ENCODE data around the gene IL17RA.

DNA sequence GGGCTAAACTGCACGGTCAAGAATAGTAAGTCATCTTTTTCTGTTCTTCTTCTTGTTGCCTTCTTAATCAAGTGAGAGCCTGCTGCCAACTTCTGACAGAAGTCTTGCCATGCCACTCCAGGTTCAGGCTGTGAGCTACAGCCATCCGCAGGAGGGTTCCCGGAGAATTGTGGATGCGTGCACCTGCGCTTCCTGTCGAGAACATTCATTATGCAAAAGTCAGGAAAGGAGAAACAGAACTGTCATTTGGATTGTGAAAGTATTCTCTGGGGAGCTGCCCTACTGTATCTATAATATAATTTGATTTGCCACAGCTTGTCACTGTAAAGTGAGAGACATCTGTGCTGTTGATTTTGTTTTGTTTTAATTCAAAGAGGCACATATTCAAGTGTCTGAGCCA, 12.3 kb downstream of the IL17RA start:
- TF ChIP-seq, protein P1, sequence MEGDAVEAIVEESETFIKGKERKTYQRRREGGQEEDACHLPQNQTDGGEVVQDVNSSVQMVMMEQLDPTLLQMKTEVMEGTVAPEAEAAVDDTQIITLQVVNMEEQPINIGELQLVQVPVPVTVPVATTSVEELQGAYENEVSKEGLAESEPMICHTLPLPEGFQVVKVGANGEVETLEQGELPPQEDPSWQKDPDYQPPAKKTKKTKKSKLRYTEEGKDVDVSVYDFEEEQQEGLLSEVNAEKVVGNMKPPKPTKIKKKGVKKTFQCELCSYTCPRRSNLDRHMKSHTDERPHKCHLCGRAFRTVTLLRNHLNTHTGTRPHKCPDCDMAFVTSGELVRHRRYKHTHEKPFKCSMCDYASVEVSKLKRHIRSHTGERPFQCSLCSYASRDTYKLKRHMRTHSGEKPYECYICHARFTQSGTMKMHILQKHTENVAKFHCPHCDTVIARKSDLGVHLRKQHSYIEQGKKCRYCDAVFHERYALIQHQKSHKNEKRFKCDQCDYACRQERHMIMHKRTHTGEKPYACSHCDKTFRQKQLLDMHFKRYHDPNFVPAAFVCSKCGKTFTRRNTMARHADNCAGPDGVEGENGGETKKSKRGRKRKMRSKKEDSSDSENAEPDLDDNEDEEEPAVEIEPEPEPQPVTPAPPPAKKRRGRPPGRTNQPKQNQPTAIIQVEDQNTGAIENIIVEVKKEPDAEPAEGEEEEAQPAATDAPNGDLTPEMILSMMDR (IDR thresholded peaks at IDR 0.05; ENCODE audit: poor library complexity, severe bottlenecking) = no peak
- TF ChIP-seq POLR2AphosphoS5 (IDR thresholded peaks at IDR 0.05) = peak; percentile 56
- no peak for TF ChIP-seq EZH2 (IDR thresholded peaks at IDR 0.05; ENCODE audit: borderline replicate concordance, insufficient read depth, low read length, poor library complexity, severe bottlenecking)
- no peak for TF ChIP-seq TAF1 (IDR thresholded peaks at IDR 0.05; ENCODE audit: low read depth)
- TF ChIP-seq SMC3 (conservative IDR thresholded peaks at IDR 0.05; ENCODE audit: poor library complexity) = no peak
- TF ChIP-seq, protein P2, sequence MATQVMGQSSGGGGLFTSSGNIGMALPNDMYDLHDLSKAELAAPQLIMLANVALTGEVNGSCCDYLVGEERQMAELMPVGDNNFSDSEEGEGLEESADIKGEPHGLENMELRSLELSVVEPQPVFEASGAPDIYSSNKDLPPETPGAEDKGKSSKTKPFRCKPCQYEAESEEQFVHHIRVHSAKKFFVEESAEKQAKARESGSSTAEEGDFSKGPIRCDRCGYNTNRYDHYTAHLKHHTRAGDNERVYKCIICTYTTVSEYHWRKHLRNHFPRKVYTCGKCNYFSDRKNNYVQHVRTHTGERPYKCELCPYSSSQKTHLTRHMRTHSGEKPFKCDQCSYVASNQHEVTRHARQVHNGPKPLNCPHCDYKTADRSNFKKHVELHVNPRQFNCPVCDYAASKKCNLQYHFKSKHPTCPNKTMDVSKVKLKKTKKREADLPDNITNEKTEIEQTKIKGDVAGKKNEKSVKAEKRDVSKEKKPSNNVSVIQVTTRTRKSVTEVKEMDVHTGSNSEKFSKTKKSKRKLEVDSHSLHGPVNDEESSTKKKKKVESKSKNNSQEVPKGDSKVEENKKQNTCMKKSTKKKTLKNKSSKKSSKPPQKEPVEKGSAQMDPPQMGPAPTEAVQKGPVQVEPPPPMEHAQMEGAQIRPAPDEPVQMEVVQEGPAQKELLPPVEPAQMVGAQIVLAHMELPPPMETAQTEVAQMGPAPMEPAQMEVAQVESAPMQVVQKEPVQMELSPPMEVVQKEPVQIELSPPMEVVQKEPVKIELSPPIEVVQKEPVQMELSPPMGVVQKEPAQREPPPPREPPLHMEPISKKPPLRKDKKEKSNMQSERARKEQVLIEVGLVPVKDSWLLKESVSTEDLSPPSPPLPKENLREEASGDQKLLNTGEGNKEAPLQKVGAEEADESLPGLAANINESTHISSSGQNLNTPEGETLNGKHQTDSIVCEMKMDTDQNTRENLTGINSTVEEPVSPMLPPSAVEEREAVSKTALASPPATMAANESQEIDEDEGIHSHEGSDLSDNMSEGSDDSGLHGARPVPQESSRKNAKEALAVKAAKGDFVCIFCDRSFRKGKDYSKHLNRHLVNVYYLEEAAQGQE (IDR thresholded peaks at IDR 0.05; ENCODE audit: borderline replicate concordance) = no peak
- TF ChIP-seq EP300 (conservative IDR thresholded peaks at IDR 0.05; ENCODE audit: poor library complexity, severe bottlenecking) = peak; percentile 22
